Chondrocyte (in vitro differentiated cells): ENCODE data around the gene PRDM10. TPM values are rescaled to one million over a fixed set of nuclear protein-coding genes. Genes with fewer than 3 reads are reported as not detected.

Source experiments
- DNase-seq: peaks from one replicate; pipeline ENCODE4 v3.0.0; 2021; ENCODE audit warnings: mixed read lengths, low spot score
- H3K27ac Mint-ChIP-seq: one replicate; pipeline ENCODE4 v1.8.0; 2021; ENCODE audit warnings: mild to moderate bottlenecking, moderate library complexity, mixed read lengths; ENCODE audit not compliant: unreplicated experiment
- H3K27me3 Mint-ChIP-seq: 2 replicates; pipeline ENCODE4 v1.8.0; 2021; ENCODE audit warnings: low read depth, mixed read lengths
- H3K36me3 Mint-ChIP-seq: 2 replicates; pipeline ENCODE4 v1.8.0; 2021; ENCODE audit warnings: low read depth, mixed read lengths
- H3K4me1 Mint-ChIP-seq: 2 replicates; pipeline ENCODE4 v1.8.0; 2021; ENCODE audit warnings: low read depth, mild to moderate bottlenecking, mixed read lengths
- H3K4me3 Mint-ChIP-seq: one replicate; pipeline ENCODE4 v1.8.0; 2021; ENCODE audit warnings: mild to moderate bottlenecking, moderate library complexity, mixed read lengths; ENCODE audit not compliant: unreplicated experiment
- H3K9me3 Mint-ChIP-seq: 2 replicates; pipeline ENCODE4 v1.8.0; 2021; ENCODE audit warnings: low read depth, mixed read lengths
- CTCF ChIP-seq: fragments of 200-600 bp; sonication (generic); IDR thresholded peaks from 2 replicates; pipeline ENCODE4 v1.5.0; 2021; ENCODE audit warnings: antibody characterized with exemption, mild to moderate bottlenecking, moderate library complexity
- total RNA-seq: library from RNA; stranded (reverse); gene quantifications from 3 replicates; pipeline ENCODE4 v1.2.1, GENCODE V29; 2021

Gene PRDM10
- total RNA-seq, 1 donor from 2014 or later, result 8.2 TPM

- no peak for DNase-seq
- H3K9me3 Mint-ChIP-seq, result no peaks in the 10 kb centered on the region
- peaks cover 2% of the 10 kb centered on the region for H3K36me3 Mint-ChIP-seq
- H3K4me1 Mint-ChIP-seq, result peaks cover 27% of the 10 kb centered on the region
- no peak overlapping the region for H3K27ac Mint-ChIP-seq
- H3K27me3 Mint-ChIP-seq, result no peaks in the 10 kb centered on the region
- no peak for TF ChIP-seq CTCF
- no peak overlapping the region for H3K4me3 Mint-ChIP-seq
Observed at GRCh38 chr11:129997513-129997912, 5.1 kb downstream of the PRDM10 start.

GRCh38 chr11:129996113-129996870 is 6.3 kb downstream of the PRDM10 start:
- DNase-seq, result no peak
- TF ChIP-seq CTCF, result no peak
- peaks cover 25% of the 10 kb centered on the region for H3K4me1 Mint-ChIP-seq
- peak overlapping the region; percentile 8 for H3K27ac Mint-ChIP-seq
- peaks cover 2% of the 10 kb centered on the region for H3K36me3 Mint-ChIP-seq
- H3K4me3 Mint-ChIP-seq, result no peak overlapping the region
- H3K27me3 Mint-ChIP-seq, result no peaks in the 10 kb centered on the region
- H3K9me3 Mint-ChIP-seq, result no peaks in the 10 kb centered on the region

GRCh38 chr11:129995163-129995562 is 7.5 kb downstream of the PRDM10 start:
- Mint-ChIP-seq H3K36me3 (peaks cover 2% of the 10 kb centered on the region), H3K4me1 (peaks cover 14% of the 10 kb centered on the region), H3K4me3 (no peak overlapping the region), H3K9me3 (no peaks in the 10 kb centered on the region), H3K27me3 (no peaks in the 10 kb centered on the region), H3K27ac (no peak overlapping the region)
- no peak for DNase-seq
- no peak for TF ChIP-seq CTCF

- Mint-ChIP-seq H3K36me3 (peaks cover 2% of the 10 kb centered on the region), H3K4me3 (no peak overlapping the region), H3K27ac (no peak overlapping the region), H3K4me1 (peaks cover 11% of the 10 kb centered on the region), H3K27me3 (no peaks in the 10 kb centered on the region), H3K9me3 (peaks cover 1% of the 10 kb centered on the region)
- TF ChIP-seq CTCF, result peak; percentile 14
- DNase-seq, result no peak
Observed at GRCh38 chr11:129992161-129992944, 10.3 kb downstream of the PRDM10 start.

GRCh38 chr11:129989149-129989813 is 13.4 kb downstream of the PRDM10 start:
- no peaks in the 10 kb centered on the region for H3K4me1 Mint-ChIP-seq
- H3K27me3 Mint-ChIP-seq, result no peaks in the 10 kb centered on the region
- no peak overlapping the region for H3K27ac Mint-ChIP-seq
- no peak for TF ChIP-seq CTCF
- peaks cover 4% of the 10 kb centered on the region for H3K9me3 Mint-ChIP-seq
- no peaks in the 10 kb centered on the region for H3K36me3 Mint-ChIP-seq
- DNase-seq, result no peak
- H3K4me3 Mint-ChIP-seq, result no peak overlapping the region
